ENCODE results near the gene RRP12.

RRP12 gene

GRCh38 chr10:97381626-97382025 lies 19.5 kb downstream of the RRP12 start:
- TF ChIP-seq, protein P1, sequence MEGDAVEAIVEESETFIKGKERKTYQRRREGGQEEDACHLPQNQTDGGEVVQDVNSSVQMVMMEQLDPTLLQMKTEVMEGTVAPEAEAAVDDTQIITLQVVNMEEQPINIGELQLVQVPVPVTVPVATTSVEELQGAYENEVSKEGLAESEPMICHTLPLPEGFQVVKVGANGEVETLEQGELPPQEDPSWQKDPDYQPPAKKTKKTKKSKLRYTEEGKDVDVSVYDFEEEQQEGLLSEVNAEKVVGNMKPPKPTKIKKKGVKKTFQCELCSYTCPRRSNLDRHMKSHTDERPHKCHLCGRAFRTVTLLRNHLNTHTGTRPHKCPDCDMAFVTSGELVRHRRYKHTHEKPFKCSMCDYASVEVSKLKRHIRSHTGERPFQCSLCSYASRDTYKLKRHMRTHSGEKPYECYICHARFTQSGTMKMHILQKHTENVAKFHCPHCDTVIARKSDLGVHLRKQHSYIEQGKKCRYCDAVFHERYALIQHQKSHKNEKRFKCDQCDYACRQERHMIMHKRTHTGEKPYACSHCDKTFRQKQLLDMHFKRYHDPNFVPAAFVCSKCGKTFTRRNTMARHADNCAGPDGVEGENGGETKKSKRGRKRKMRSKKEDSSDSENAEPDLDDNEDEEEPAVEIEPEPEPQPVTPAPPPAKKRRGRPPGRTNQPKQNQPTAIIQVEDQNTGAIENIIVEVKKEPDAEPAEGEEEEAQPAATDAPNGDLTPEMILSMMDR (IDR thresholded peaks at IDR 0.05; ENCODE audit: low read depth, low read length): no peak
- DNase-seq (ENCODE audit: low read depth in 2 of 2): no peak
- H3K4me3 ChIP-seq (replicated peaks in 1 of 2; ENCODE audit: low read depth in 2 of 2, low read length in 2 of 2): no peak overlapping the region

DNA sequence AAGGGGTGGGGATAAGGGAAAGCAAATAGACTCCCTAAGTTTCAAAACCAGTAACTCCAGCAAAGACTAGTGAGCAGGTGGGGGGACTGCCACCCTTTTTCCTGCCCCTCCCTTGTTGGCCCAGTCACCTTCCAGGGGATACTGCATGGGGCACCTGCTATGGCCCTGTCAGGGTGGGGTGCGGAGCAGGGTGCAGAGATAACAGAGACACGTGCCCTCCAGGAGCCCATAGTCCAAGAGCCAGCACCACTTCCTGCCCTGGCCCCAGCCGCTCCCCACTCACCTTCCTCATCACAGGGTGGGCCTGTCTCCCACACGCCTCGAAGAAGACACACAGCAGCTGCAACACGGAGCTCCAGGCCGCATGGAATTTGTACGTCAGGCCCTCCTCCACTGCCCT lies 20.6 kb downstream of the RRP12 start:
- DNase-seq (ENCODE audit: low read depth in 2 of 2): no peak
- no peak overlapping the region for H3K4me3 ChIP-seq (replicated peaks in 1 of 2; ENCODE audit: low read depth in 2 of 2, low read length in 2 of 2)
- TF ChIP-seq, protein P1 (IDR thresholded peaks at IDR 0.05; ENCODE audit: low read depth, low read length): no peak

GRCh38 chr10:97378933-97379921 lies 21.9 kb downstream of the RRP12 start:
- H3K4me3 ChIP-seq (replicated peaks in 1 of 2; ENCODE audit: low read depth in 2 of 2, low read length in 2 of 2): no peak overlapping the region
- no peak for DNase-seq (ENCODE audit: low read depth in 2 of 2)
- TF ChIP-seq, protein P1 (IDR thresholded peaks at IDR 0.05; ENCODE audit: low read depth, low read length): no peak

- no peak for DNase-seq (ENCODE audit: low read depth in 2 of 2)
- no peak overlapping the region for H3K4me3 ChIP-seq (replicated peaks in 1 of 2; ENCODE audit: low read depth in 2 of 2, low read length in 2 of 2)
- TF ChIP-seq, protein P1 (IDR thresholded peaks at IDR 0.05; ENCODE audit: low read depth, low read length): no peak
Observed at GRCh38 chr10:97376413-97376812, 24.7 kb downstream of the RRP12 start.

DNA sequence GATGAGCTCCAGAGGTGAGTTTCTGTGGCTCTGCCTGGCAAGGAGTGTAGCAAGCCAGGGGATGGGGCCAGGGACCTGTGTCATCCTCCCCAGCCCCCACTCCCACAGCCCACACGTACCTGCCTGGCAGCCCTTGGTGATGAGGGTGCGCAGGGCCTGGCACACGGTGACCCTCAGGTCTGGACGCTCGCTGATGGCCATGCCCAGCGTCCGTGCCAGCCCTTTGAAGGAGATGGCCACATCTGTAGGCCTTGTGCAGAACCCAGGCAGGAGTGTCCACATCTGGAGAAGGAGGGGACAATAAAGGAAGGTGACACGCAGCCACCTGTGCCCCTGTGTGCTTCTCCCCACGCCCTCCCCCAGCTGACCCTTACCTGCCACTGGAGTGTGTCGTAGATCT lies 27.7 kb downstream of the RRP12 start:
- DNase-seq (ENCODE audit: low read depth in 2 of 2): no peak
- TF ChIP-seq, protein P1 (IDR thresholded peaks at IDR 0.05; ENCODE audit: low read depth, low read length): no peak
- H3K4me3 ChIP-seq (replicated peaks in 1 of 2; ENCODE audit: low read depth in 2 of 2, low read length in 2 of 2): no peak overlapping the region

GRCh38 chr10:97372233-97372875 lies 28.8 kb downstream of the RRP12 start:
- DNase-seq (ENCODE audit: low read depth in 2 of 2): no peak
- TF ChIP-seq, protein P1 (IDR thresholded peaks at IDR 0.05; ENCODE audit: low read depth, low read length): no peak
- H3K4me3 ChIP-seq (replicated peaks in 1 of 2; ENCODE audit: low read depth in 2 of 2, low read length in 2 of 2): no peak overlapping the region
